B cell (primary cell): ENCODE results near the gene MBD3L4. TPM values are rescaled to one million over a fixed set of nuclear protein-coding genes. Genes with fewer than 3 reads are reported as not detected.
"Not testable (repeated sequence)": the region's sequence is repeated elsewhere in the genome, so short reads cannot be mapped to it uniquely, and the experiment has no call there.

Experiments
- ATAC-seq: fragments of 200-7000 bp; cut with Tn5 transposase; one replicate; pipeline ENCODE4 v1.10.0; 2021; ENCODE audit warnings: low read depth, mild to moderate bottlenecking, moderate number of reproducible peaks, moderate library complexity
- CTCF ChIA-PET: fragments of 350-600 bp; sonication (Branson Sonifier 250); formaldehyde crosslinking; loops from one replicate; lab custom pipeline; 2021; ENCODE audit warnings: antibody characterized with exemption, inconsistent platforms; lab: Charles Lee
- POLR2A ChIA-PET: fragments of 350-600 bp; sonication (Branson Sonifier 250); formaldehyde crosslinking; loops from one replicate; lab custom pipeline; 2021; ENCODE audit warnings: antibody characterized with exemption; lab: Charles Lee
- DNase-seq: peaks from one replicate; pipeline ENCODE4 v3.0.0; 2013
- H2AFZ ChIP-seq: 2 replicates; pipeline ENCODE4 v1.6.1; 2012; ENCODE audit warnings: mild to moderate bottlenecking, low read depth, low read length; ENCODE audit not compliant: insufficient read depth, poor library complexity, severe bottlenecking
- H3K27ac ChIP-seq, 2 donors: 1 replicate in 1 of 2; 2 replicates in 1 of 2; pipeline ENCODE4 v1.5.1; 2012 to 2013; ENCODE audit warnings: low read length in 2 of 2, mild to moderate bottlenecking in 2 of 2, moderate library complexity in 1 of 2
- H3K27me3 ChIP-seq, 4 experiments: fragments of 200-600 bp in 1 of 4; sonication (generic) in 1 of 4; replicated peaks in 1 of 4; 1 replicate in 2 of 4; 2 replicates in 2 of 4; pipeline versions ENCODE4 v1.6.1 to v1.7.0; 2013 to 2016; ENCODE audit warnings: low read length in 3 of 4, mild to moderate bottlenecking in 2 of 4, mixed read lengths in 1 of 4, moderate library complexity in 1 of 4; ENCODE audit not compliant: insufficient read depth in 4 of 4, control insufficient read depth in 3 of 4; ENCODE audit errors: control extremely low read depth in 1 of 4
- H3K36me3 ChIP-seq, 2 experiments: replicated peaks in 1 of 2; 1 replicate in 1 of 2; 2 replicates in 1 of 2; pipeline versions ENCODE4 v1.6.1 to v1.7.1; 2013; ENCODE audit warnings: low read length in 1 of 2; ENCODE audit not compliant: insufficient read depth in 2 of 2, control insufficient read depth in 1 of 2; ENCODE audit errors: control extremely low read depth in 1 of 2, extremely low read depth in 1 of 2
- H3K4me1 ChIP-seq, 2 donors: fragments of 200-600 bp in 1 of 2; sonication (generic) in 1 of 2; 1 replicate in 1 of 2; 2 replicates in 1 of 2; pipeline versions ENCODE4 v1.5.1 to v1.6.1; 2013 to 2017; ENCODE audit warnings: low read length in 2 of 2; ENCODE audit not compliant: control insufficient read depth in 2 of 2, insufficient read depth in 2 of 2
- H3K4me2 ChIP-seq: replicated peaks from 2 replicates; pipeline ENCODE3; 2012; ENCODE audit warnings: mild to moderate bottlenecking, low read depth, low read length; ENCODE audit not compliant: poor library complexity, severe bottlenecking
- H3K4me3 ChIP-seq, 5 experiments: fragments of 200-600 bp in 1 of 5; sonication (generic) in 1 of 5; 1 replicate in 3 of 5; 2 replicates in 2 of 5; pipeline versions ENCODE4 v1.5.1 to v1.7.0; 2011 to 2016; ENCODE audit warnings: low read length in 4 of 5, mild to moderate bottlenecking in 4 of 5, low read depth in 2 of 5, control low read depth in 1 of 5, moderate library complexity in 1 of 5; ENCODE audit not compliant: insufficient read depth in 1 of 5; ENCODE audit errors: control extremely low read depth in 1 of 5, extremely low read depth in 1 of 5
- H3K79me2 ChIP-seq: fragments of 200-600 bp; sonication (generic); one replicate; pipeline ENCODE4 v1.6.0; 2016; ENCODE audit warnings: low read length; ENCODE audit not compliant: control insufficient read depth, insufficient read depth
- H3K9ac ChIP-seq: fragments of 200-600 bp; sonication (generic); 2 replicates; pipeline ENCODE4 v1.6.1; 2017; ENCODE audit warnings: mild to moderate bottlenecking, low read length, moderate library complexity
- H3K9me3 ChIP-seq, 3 donors: one replicate each; pipeline versions ENCODE4 v1.6.1 to v1.7.1; 2013; ENCODE audit warnings: low read length in 2 of 3; ENCODE audit not compliant: control insufficient read depth in 2 of 3, insufficient read depth in 1 of 3; ENCODE audit errors: control extremely low read depth in 1 of 3
- H4K20me1 ChIP-seq: 2 replicates; pipeline ENCODE4 v1.6.0; 2012; ENCODE audit warnings: mild to moderate bottlenecking, low read length; ENCODE audit not compliant: insufficient read depth, control insufficient read depth, poor library complexity, severe bottlenecking
- H3K27ac Mint-ChIP-seq: one replicate; pipeline ENCODE4 v1.8.0; 2021; ENCODE audit warnings: mixed read lengths
- H3K27me3 Mint-ChIP-seq: one replicate; pipeline ENCODE4 v1.8.0; 2021; ENCODE audit warnings: mixed read lengths
- H3K4me1 Mint-ChIP-seq: one replicate; pipeline ENCODE4 v1.8.0; 2021; ENCODE audit warnings: mixed read lengths
- H3K4me3 Mint-ChIP-seq: one replicate; pipeline ENCODE4 v1.8.0; 2021; ENCODE audit warnings: mixed read lengths
- H3K9me3 Mint-ChIP-seq: one replicate; pipeline ENCODE4 v1.8.0; 2022; ENCODE audit warnings: mixed read lengths; ENCODE audit not compliant: insufficient read depth
- EZH2 ChIP-seq: IDR thresholded peaks from 2 replicates; pipeline ENCODE4 v1.6.1; 2012; ENCODE audit warnings: borderline replicate concordance, low read depth, mild to moderate bottlenecking, moderate library complexity, low read length; ENCODE audit not compliant: insufficient read depth, poor library complexity, severe bottlenecking
- WGBS: methylation state at CpG from one replicate; pipeline ENCODE4 v1.1.5; 2013; ENCODE audit warnings: missing lambda C conversion rate; ENCODE audit not compliant: insufficient coverage; 5-methylcytosine and 5-hydroxymethylcytosine counted together
- intact Hi-C: fragments of 100-400 bp; cut with micrococcal nuclease; formaldehyde crosslinking; loops from one replicate; pipeline ENCODE4 v1.10.0; 2022
- polyA plus RNA-seq: library from polyadenylated mRNA; depleted of rRNA; stranded (reverse); fragments of >200 nt; gene quantifications from 2 replicates; pipeline ENCODE4 v1.2.3, GENCODE V29; 2012
- total RNA-seq, 2 donors: library from RNA; stranded (reverse); fragments of 120-200 nt in 1 of 2; gene quantifications; 1 replicate in 1 of 2; 2 replicates in 1 of 2; pipeline versions ENCODE4 v1.2.3 to v1.2.4, GENCODE V29; 2013 to 2022
- TF ChIP-seq, protein P1 (sequence below): fragments of 200-600 bp; IDR thresholded peaks from one replicate; pipeline ENCODE4 v1.8.0; 2022; ENCODE audit warnings: antibody characterized with exemption, mild to moderate bottlenecking

The MBD3L4 gene
- total and polyA plus RNA-seq, 2 donors (not counting 1 experiment from before 2014, with no cell fraction given): not detected

DNA sequence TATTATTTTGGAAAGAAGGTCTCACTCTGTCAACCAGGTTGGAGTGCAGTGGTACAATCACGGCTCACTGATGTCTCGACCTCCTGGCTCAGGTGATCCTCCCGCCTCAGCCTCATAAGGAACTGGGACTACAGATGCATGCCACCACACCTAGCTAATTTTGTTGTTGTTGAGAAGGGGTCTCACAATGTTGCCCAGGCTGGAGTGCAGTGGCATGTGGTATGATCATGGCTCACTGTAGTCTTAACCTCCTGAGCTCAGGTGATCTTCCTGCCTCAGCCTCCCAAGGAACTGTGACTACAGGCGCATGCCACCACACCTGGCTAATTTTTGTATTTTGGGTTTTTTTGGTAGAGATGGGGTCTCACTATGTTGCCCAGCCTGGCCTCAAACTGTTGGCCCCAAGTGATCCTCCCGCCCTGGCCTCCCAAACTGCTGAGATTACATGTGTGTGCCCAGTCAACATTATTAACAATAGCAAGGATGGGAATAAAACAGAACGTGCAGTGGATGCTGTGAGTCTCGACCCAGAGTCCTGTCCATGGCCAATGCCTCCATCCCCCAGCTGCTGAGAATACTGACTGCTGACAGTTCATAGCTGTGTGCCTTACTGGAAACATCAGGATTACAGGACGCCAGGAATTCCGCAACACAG is 23.9 kb upstream of the MBD3L4 start:
- H3K9ac ChIP-seq: no peak overlapping the region
- Mint-ChIP-seq H3K9me3 (no peaks in the 10 kb centered on the region), H3K27me3 (no peaks in the 10 kb centered on the region), H3K4me3 (no peak overlapping the region), H3K27ac (no peak overlapping the region), H3K4me1 (peaks cover under 1% of the 10 kb centered on the region)
- no peak overlapping the region for H3K27ac ChIP-seq
- H3K4me1 ChIP-seq: peaks cover 0 to 4% of the 10 kb centered on the region in 2 donors
- ATAC-seq: no peak
- no peaks in the 10 kb centered on the region for H3K36me3 ChIP-seq
- no peak overlapping the region for H3K4me3 ChIP-seq
- WGBS: 100% methylated on average over 6 of the region's 9 CpGs
- H3K79me2 ChIP-seq: no peaks in the 10 kb centered on the region
- intact Hi-C loops: no loop called here
- H3K27me3 ChIP-seq: no peaks in the 10 kb centered on the region
- no peak for DNase-seq
- peaks cover 0 to 9% (median 2%) of the 10 kb centered on the region in 3 donors for H3K9me3 ChIP-seq
- CTCF ChIA-PET: no interaction called here
- POLR2A ChIA-PET: no interaction called here
- no peak overlapping the region for H2AFZ ChIP-seq
- TF ChIP-seq EZH2: no peak
- TF ChIP-seq, protein P1, sequence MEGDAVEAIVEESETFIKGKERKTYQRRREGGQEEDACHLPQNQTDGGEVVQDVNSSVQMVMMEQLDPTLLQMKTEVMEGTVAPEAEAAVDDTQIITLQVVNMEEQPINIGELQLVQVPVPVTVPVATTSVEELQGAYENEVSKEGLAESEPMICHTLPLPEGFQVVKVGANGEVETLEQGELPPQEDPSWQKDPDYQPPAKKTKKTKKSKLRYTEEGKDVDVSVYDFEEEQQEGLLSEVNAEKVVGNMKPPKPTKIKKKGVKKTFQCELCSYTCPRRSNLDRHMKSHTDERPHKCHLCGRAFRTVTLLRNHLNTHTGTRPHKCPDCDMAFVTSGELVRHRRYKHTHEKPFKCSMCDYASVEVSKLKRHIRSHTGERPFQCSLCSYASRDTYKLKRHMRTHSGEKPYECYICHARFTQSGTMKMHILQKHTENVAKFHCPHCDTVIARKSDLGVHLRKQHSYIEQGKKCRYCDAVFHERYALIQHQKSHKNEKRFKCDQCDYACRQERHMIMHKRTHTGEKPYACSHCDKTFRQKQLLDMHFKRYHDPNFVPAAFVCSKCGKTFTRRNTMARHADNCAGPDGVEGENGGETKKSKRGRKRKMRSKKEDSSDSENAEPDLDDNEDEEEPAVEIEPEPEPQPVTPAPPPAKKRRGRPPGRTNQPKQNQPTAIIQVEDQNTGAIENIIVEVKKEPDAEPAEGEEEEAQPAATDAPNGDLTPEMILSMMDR: no peak
- H4K20me1 ChIP-seq: no peaks in the 10 kb centered on the region
- no peak overlapping the region for H3K4me2 ChIP-seq

DNA sequence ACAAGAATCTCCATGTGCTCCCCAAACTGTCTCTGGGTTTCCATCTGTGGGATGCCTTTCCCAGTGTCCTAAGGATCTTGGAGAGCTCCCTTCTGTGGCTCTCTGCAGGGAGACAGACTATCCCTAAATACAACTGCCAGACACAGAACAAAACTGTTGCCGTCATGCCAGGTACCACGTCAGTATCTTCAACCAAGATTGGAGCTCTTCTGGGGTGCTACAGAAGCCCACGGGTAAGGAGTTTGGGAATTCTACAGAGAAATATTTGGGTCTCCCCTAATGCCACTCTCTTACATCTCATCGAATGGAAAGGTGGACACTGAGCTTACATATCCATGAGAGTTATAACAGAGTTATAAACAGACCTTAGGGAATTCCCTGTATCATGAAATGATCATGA is 23.4 kb upstream of the MBD3L4 start:
- peaks cover 0 to 5% (median 2%) of the 10 kb centered on the region in 3 donors for H3K9me3 ChIP-seq
- Mint-ChIP-seq H3K4me3 (no peak overlapping the region), H3K27me3 (no peaks in the 10 kb centered on the region), H3K9me3 (no peaks in the 10 kb centered on the region), H3K4me1 (no peaks in the 10 kb centered on the region), H3K27ac (no peak overlapping the region)
- ChIA-PET POLR2A (no interaction called here), CTCF (no interaction called here)
- no peaks in the 10 kb centered on the region for H3K4me1 ChIP-seq
- DNase-seq (no peak), ATAC-seq (no peak)
- no peaks in the 10 kb centered on the region for H4K20me1 ChIP-seq
- H3K27me3 ChIP-seq: no peaks in the 10 kb centered on the region
- TF ChIP-seq, protein P1: no peak
- TF ChIP-seq EZH2: no peak
- no peak overlapping the region for H3K4me3 ChIP-seq
- no peak overlapping the region for H2AFZ ChIP-seq
- no peaks in the 10 kb centered on the region for H3K79me2 ChIP-seq
- intact Hi-C loops: no loop called here
- 100% methylated on average over 2 of the region's 4 CpGs for WGBS
- H3K4me2 ChIP-seq: no peak overlapping the region
- no peak overlapping the region for H3K27ac ChIP-seq
- no peak overlapping the region for H3K9ac ChIP-seq
- H3K36me3 ChIP-seq: no peaks in the 10 kb centered on the region

DNA sequence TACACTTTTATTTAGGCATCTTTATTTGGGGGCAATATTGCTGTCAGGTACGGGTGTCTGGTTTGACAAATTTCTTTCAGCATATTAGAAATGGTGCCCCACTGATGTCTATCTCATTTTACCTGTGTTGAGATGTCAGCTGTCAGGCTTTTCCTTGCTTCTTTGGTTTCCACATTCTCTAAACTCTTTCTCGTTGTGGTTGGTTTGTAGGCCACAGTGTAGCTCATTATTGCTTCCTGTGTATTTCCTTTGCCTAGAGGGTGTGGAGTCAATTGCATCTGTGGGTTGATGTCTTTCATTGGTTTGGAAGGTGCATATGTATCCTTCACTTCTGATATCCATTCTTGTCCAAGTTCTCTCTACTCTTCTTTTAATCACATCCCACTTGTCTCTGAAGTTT is 20.0 kb upstream of the MBD3L4 start:
- H2AFZ ChIP-seq, CTCF ChIA-PET, H3K36me3 ChIP-seq, H3K4me1 Mint-ChIP-seq, POLR2A ChIA-PET, H3K4me2 ChIP-seq, H3K27ac ChIP-seq, H3K4me3 ChIP-seq, H3K9me3 ChIP-seq, H3K79me2 ChIP-seq, H3K4me3 Mint-ChIP-seq, H3K9ac ChIP-seq, ATAC-seq, H3K9me3 Mint-ChIP-seq, H4K20me1 ChIP-seq, intact Hi-C loops, H3K27me3 Mint-ChIP-seq, H3K4me1 ChIP-seq, DNase-seq, H3K27ac Mint-ChIP-seq, H3K27me3 ChIP-seq: not testable (repeated sequence)
- no CpG with 5 or more reads among the region's 2 CpGs for WGBS
